IMR-90 (cell line): ENCODE measurements around the gene PHC2. TPM values are rescaled to one million over a fixed set of nuclear protein-coding genes. Genes with fewer than 3 reads are reported as not detected.

Experiments used
- ATAC-seq: fragments of 200-7000 bp; cut with Tn5 transposase; 2 replicates; pipeline ENCODE4 v1.9.1; 2020; ENCODE audit warnings: low read depth, mild to moderate bottlenecking, moderate library complexity
- BruUV-seq: library from RNA; stranded (reverse); fragments of 400-500 nt; replicated peaks from 2 replicates; lab custom pipeline; 2021; lab: Mats Ljungman, UMichigan
- CTCF ChIA-PET: fragments of 300-600 bp; formaldehyde crosslinking; extraction: SDS; loops from one replicate; lab custom pipeline; 2021; ENCODE audit warnings: antibody characterized with exemption; lab: Yijun Ruan, JAX
- POLR2A ChIA-PET: fragments of 300-600 bp; sonication (Branson Sonifier 250); formaldehyde crosslinking; loops from one replicate; lab custom pipeline; 2022; ENCODE audit warnings: antibody characterized with exemption; ENCODE audit not compliant: unreplicated experiment; lab: Charles Lee
- DNase-seq: peaks from one replicate; pipeline ENCODE4 v3.0.0; 2013
- H2AFZ ChIP-seq: replicated peaks from 2 replicates; pipeline ENCODE3; 2013; ENCODE audit warnings: low read length, mild to moderate bottlenecking; ENCODE audit not compliant: poor library complexity
- H2AK5ac ChIP-seq: 2 replicates; pipeline ENCODE4 v1.6.1; 2013; ENCODE audit warnings: low read depth, low read length, inconsistent platforms
- H2AK9ac ChIP-seq: replicated peaks from 2 replicates; pipeline ENCODE3; 2013; ENCODE audit warnings: mild to moderate bottlenecking, low read depth, low read length, moderate library complexity; ENCODE audit not compliant: poor library complexity
- H2BK120ac ChIP-seq: 2 replicates; pipeline ENCODE4 v1.6.1; 2013; ENCODE audit warnings: low read depth, low read length, inconsistent platforms
- H2BK15ac ChIP-seq: 3 replicates; pipeline ENCODE4 v1.6.1; 2013; ENCODE audit warnings: low read depth, low read length, inconsistent platforms
- H2BK20ac ChIP-seq: 2 replicates; pipeline ENCODE4 v1.6.1; 2013; ENCODE audit warnings: low read depth, mild to moderate bottlenecking, inconsistent platforms, low read length, moderate library complexity
- H2BK5ac ChIP-seq: 2 replicates; pipeline ENCODE4 v1.6.1; 2013; ENCODE audit warnings: mild to moderate bottlenecking, low read depth, low read length, inconsistent platforms; ENCODE audit not compliant: poor library complexity, severe bottlenecking
- H3K14ac ChIP-seq: replicated peaks from 2 replicates; pipeline ENCODE4 v1.6.1; 2013; ENCODE audit warnings: low read depth, low read length, inconsistent platforms
- H3K18ac ChIP-seq: 2 replicates; pipeline ENCODE4 v1.6.1; 2013; ENCODE audit warnings: low read depth, low read length, control low read depth
- H3K23ac ChIP-seq: 2 replicates; pipeline ENCODE4 v1.6.1; 2013; ENCODE audit warnings: low read depth, low read length, inconsistent platforms
- H3K27ac ChIP-seq: 2 replicates; pipeline ENCODE4 v1.5.1; 2013; ENCODE audit warnings: mild to moderate bottlenecking, control low read depth, low read length; ENCODE audit not compliant: insufficient read depth
- H3K27me3 ChIP-seq: 2 replicates; pipeline ENCODE4 v1.6.1; 2013; ENCODE audit warnings: low read length; ENCODE audit not compliant: control insufficient read depth, insufficient read depth
- H3K36me3 ChIP-seq: 2 replicates; pipeline ENCODE4 v1.6.1; 2013; ENCODE audit warnings: low read length, mixed read lengths; ENCODE audit not compliant: control insufficient read depth, insufficient read depth
- H3K4ac ChIP-seq: 2 replicates; pipeline ENCODE4 v1.6.1; 2013; ENCODE audit warnings: low read depth, low read length, inconsistent platforms
- H3K4me1 ChIP-seq: 2 replicates; pipeline ENCODE4 v1.6.1; 2013; ENCODE audit warnings: low read length, mixed read lengths; ENCODE audit not compliant: control insufficient read depth, insufficient read depth
- H3K4me2 ChIP-seq: 2 replicates; pipeline ENCODE4 v1.6.1; 2013; ENCODE audit warnings: low read depth, mild to moderate bottlenecking, control low read depth, low read length, moderate library complexity
- H3K4me3 ChIP-seq: 2 replicates; pipeline ENCODE4 v1.5.1; 2013; ENCODE audit warnings: low read depth, mild to moderate bottlenecking, control low read depth, low read length, moderate library complexity; ENCODE audit not compliant: insufficient read depth
- H3K56ac ChIP-seq: 2 replicates; pipeline ENCODE4 v1.6.1; 2013; ENCODE audit warnings: low read length, inconsistent platforms; ENCODE audit not compliant: insufficient read depth; ENCODE audit errors: extremely low read depth
- H3K79me1 ChIP-seq, 2 experiments: 2 replicates each; pipeline ENCODE4 v1.6.1; 2013; ENCODE audit warnings: low read length in 2 of 2, inconsistent platforms in 1 of 2, low read depth in 1 of 2
- H3K9ac ChIP-seq: 2 replicates; pipeline ENCODE4 v1.6.1; 2013; ENCODE audit warnings: low read depth, low read length, control low read depth
- H3K9me1 ChIP-seq: 2 replicates; pipeline ENCODE4 v1.6.1; 2013; ENCODE audit warnings: low read length, inconsistent platforms; ENCODE audit not compliant: insufficient read depth
- H3K9me3 ChIP-seq: 2 replicates; pipeline ENCODE4 v1.6.1; 2013; ENCODE audit warnings: low read length; ENCODE audit not compliant: control insufficient read depth, insufficient read depth
- H4K20me1 ChIP-seq: 2 replicates; pipeline ENCODE4 v1.6.1; 2013; ENCODE audit warnings: low read length, inconsistent platforms; ENCODE audit not compliant: insufficient read depth
- H4K5ac ChIP-seq: 2 replicates; pipeline ENCODE4 v1.6.1; 2013; ENCODE audit warnings: mild to moderate bottlenecking, low read depth, low read length, control low read depth
- H4K8ac ChIP-seq, 2 experiments: 2 replicates each; pipeline ENCODE4 v1.6.1; 2013; ENCODE audit warnings: low read depth in 2 of 2, low read length in 2 of 2, control low read depth in 1 of 2, inconsistent platforms in 1 of 2
- H4K91ac ChIP-seq: 2 replicates; pipeline ENCODE4 v1.6.1; 2013; ENCODE audit warnings: low read depth, low read length, inconsistent platforms; ENCODE audit not compliant: insufficient read depth
- MAFK ChIP-seq: IDR thresholded peaks from 2 replicates; pipeline ENCODE4 v1.6.1; 2012; ENCODE audit warnings: low read depth, low read length, improper control_type of control experiment
- USF2 ChIP-seq: fragments of 150-350 bp; IDR thresholded peaks from 2 replicates; pipeline ENCODE4 v1.6.1; 2017; ENCODE audit warnings: mild to moderate bottlenecking, antibody characterized with exemption, low read length, low read depth
- whole genome bisulfite sequencing, 2 experiments: methylation state at CpG; one replicate each; pipeline versions ENCODE4 v1.1.5 to v1.1.7; 2013; ENCODE audit warnings: missing lambda C conversion rate in 2 of 2; ENCODE audit not compliant: insufficient read length in 1 of 2; ENCODE audit errors: extremely low coverage in 2 of 2; 5-methylcytosine and 5-hydroxymethylcytosine counted together
- dilution Hi-C: fragments of 300-500 bp; cut with HindIII; formaldehyde crosslinking; loops from one replicate; pipeline ENCODE4 v1.14.3; 2018; ENCODE audit warnings: low sequenced_read_pairs; ENCODE audit not compliant: unreplicated experiment
- in situ Hi-C: fragments of 300-500 bp; cut with MboI; formaldehyde crosslinking; loops from 3 replicates; pipeline ENCODE4 v1.14.3; 2019; ENCODE audit warnings: low sequenced_read_pairs, inconsistent platforms, mixed read lengths
- intact Hi-C: fragments of 100-400 bp; cut with micrococcal nuclease; formaldehyde crosslinking; loops from 2 replicates; pipeline ENCODE4 v1.10.0; 2022
- polyA plus RNA-seq, 3 experiments: library from polyadenylated mRNA; depleted of rRNA; stranded (reverse); fragments of >200 nt; gene quantifications; 2 replicates each; pipeline ENCODE4 v1.2.3, GENCODE V29; 2012; ENCODE audit warnings: low replicate concordance in 1 of 3
- total RNA-seq: library from RNA; depleted of rRNA; stranded (reverse); fragments of >200 nt; gene quantifications from 2 replicates; pipeline ENCODE4 v1.2.3, GENCODE V29; 2012
- TF ChIP-seq, protein P1 (sequence below): conservative IDR thresholded peaks from 2 replicates; pipeline ENCODE4 v1.5.1; 2012; ENCODE audit warnings: mild to moderate bottlenecking, low read depth, low read length, improper control_type of control experiment

The PHC2 gene
- total and polyA plus RNA-seq, 2 of the 4 experiments (the other 2 are of a cell fraction): 46.4 to 98.1 TPM

DNA sequence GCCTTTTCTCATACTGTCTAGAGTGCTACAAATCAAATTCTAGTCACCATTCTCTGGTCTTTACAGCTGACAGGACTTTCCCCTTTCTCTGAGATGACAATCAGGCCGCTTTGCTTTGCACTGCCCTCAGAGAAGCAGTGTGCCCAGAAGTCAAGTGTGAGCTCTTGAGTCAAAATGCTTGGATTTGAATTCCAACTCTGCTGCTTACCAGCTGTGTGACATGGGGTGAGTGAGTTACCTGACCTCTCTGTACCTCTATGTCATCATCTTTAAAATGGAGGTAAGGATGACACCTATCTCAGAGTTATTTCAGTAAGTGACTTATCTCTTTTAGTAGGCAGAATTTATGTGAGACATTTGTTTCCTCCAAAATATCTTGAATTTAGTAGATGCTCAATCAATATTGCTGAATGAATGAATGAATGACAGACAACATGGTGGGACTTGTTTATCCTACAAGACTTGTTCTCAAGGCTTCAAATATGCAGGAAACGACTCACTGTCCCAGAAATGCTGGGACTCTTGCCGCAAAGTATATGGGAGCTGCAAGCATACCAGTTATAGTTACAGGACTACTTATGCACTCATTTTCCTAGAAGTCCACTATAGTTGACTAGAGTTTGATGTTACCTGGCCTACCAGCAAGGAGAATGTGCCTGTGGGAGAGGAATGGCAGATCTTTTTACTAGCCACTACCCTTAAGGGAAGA, 71.9 kb downstream of the PHC2 start:
- Histone ChIP-seq H3K4ac (no peak overlapping the region), H3K4me2 (no peak overlapping the region), H3K14ac (no peak overlapping the region), H2BK5ac (no peak overlapping the region), H2BK20ac (no peak overlapping the region), H3K79me1 (no peaks in the 10 kb centered on the region), H2BK15ac (no peak overlapping the region), H3K18ac (no peak overlapping the region), H3K27ac (no peak overlapping the region), H4K8ac (no peak overlapping the region), H3K4me3 (no peak overlapping the region), H3K27me3 (no peaks in the 10 kb centered on the region), H3K9ac (no peak overlapping the region), H3K36me3 (peaks cover 14% of the 10 kb centered on the region), H4K20me1 (no peaks in the 10 kb centered on the region), H3K9me3 (no peaks in the 10 kb centered on the region), H3K4me1 (peaks cover 8% of the 10 kb centered on the region; the same call in 1 of the 2 replicates), H3K56ac (no peak overlapping the region), H3K23ac (no peak overlapping the region), H2AFZ (no peak overlapping the region), H4K5ac (no peak overlapping the region), H2AK5ac (no peak overlapping the region), H2BK120ac (no peak overlapping the region), H3K9me1 (peaks cover 3% of the 10 kb centered on the region; the same call in 1 of the 2 replicates), H2AK9ac (no peak overlapping the region), H4K91ac (no peak overlapping the region)
- ChIA-PET CTCF (interaction anchor here (1.0 kb wide), 1 partner anchor 97 kb away, joined by 3 read pairs; no protein-coding TSS in a partner anchor), POLR2A (no interaction called here)
- WGBS, 2 experiments: no CpG with 5 or more reads among the region's 3 CpGs
- TF ChIP-seq MAFK (no peak), USF2 (no peak)
- TF ChIP-seq, protein P1, sequence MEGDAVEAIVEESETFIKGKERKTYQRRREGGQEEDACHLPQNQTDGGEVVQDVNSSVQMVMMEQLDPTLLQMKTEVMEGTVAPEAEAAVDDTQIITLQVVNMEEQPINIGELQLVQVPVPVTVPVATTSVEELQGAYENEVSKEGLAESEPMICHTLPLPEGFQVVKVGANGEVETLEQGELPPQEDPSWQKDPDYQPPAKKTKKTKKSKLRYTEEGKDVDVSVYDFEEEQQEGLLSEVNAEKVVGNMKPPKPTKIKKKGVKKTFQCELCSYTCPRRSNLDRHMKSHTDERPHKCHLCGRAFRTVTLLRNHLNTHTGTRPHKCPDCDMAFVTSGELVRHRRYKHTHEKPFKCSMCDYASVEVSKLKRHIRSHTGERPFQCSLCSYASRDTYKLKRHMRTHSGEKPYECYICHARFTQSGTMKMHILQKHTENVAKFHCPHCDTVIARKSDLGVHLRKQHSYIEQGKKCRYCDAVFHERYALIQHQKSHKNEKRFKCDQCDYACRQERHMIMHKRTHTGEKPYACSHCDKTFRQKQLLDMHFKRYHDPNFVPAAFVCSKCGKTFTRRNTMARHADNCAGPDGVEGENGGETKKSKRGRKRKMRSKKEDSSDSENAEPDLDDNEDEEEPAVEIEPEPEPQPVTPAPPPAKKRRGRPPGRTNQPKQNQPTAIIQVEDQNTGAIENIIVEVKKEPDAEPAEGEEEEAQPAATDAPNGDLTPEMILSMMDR: no peak
- DNase-seq (no peak), ATAC-seq (no peak)
- dilution Hi-C loops (no loop called here), in situ Hi-C loops (no loop called here), intact Hi-C loops (no loop called here)
- BruUV-seq: no TSS peak
